Immature natural killer cell (primary cell): ENCODE measurements around the gene PDXP. TPM values are rescaled to one million over a fixed set of nuclear protein-coding genes. Genes with fewer than 3 reads are reported as not detected.
"Not testable (repeated sequence)": the region's sequence is repeated elsewhere in the genome, so short reads cannot be mapped to it uniquely, and the experiment has no call there.

ENCODE experiments used
- DNase-seq, 3 donors: peaks; one replicate each; pipeline ENCODE4 v3.0.0; 2022; ENCODE audit warnings: mixed read lengths in 1 of 3
- H3K27ac Mint-ChIP-seq, 6 donors: one replicate each; pipeline ENCODE4 v1.8.0; 2020; ENCODE audit warnings: mixed read lengths in 6 of 6, mild to moderate bottlenecking in 5 of 6, inconsistent platforms in 4 of 6, moderate library complexity in 3 of 6
- H3K27me3 Mint-ChIP-seq, 3 donors: one replicate each; pipeline ENCODE4 v1.8.0; 2020 to 2021; ENCODE audit warnings: low read depth in 3 of 3, mild to moderate bottlenecking in 3 of 3, mixed read lengths in 3 of 3, moderate library complexity in 3 of 3, inconsistent platforms in 1 of 3
- H3K36me3 Mint-ChIP-seq, 3 donors: one replicate each; pipeline ENCODE4 v1.8.0; 2020; ENCODE audit warnings: mixed read lengths in 3 of 3, inconsistent platforms in 2 of 3, mild to moderate bottlenecking in 2 of 3
- H3K4me1 Mint-ChIP-seq, 2 donors: one replicate each; pipeline ENCODE4 v1.8.0; 2020; ENCODE audit warnings: inconsistent platforms in 2 of 2, mild to moderate bottlenecking in 2 of 2, mixed read lengths in 2 of 2, moderate library complexity in 1 of 2
- H3K4me3 Mint-ChIP-seq, 5 donors: one replicate each; pipeline ENCODE4 v1.8.0; 2020; ENCODE audit warnings: mild to moderate bottlenecking in 5 of 5, mixed read lengths in 5 of 5, inconsistent platforms in 3 of 5, moderate library complexity in 3 of 5
- H3K9me3 Mint-ChIP-seq, 6 donors: one replicate each; pipeline ENCODE4 v1.8.0; 2020; ENCODE audit warnings: mild to moderate bottlenecking in 6 of 6, mixed read lengths in 6 of 6, inconsistent platforms in 4 of 6, moderate library complexity in 3 of 6
- polyA plus RNA-seq, 3 donors: library from polyadenylated mRNA; unstranded; fragments of 300-500 nt; fragmentation: Illumina TruSeq; gene quantifications; one replicate each; pipeline ENCODE4 v1.2.3, GENCODE V29; 2021

PDXP gene
- polyA plus RNA-seq, 3 donors from 2014 or later = 2.2 to 13.2 (median 7.7) TPM

DNA sequence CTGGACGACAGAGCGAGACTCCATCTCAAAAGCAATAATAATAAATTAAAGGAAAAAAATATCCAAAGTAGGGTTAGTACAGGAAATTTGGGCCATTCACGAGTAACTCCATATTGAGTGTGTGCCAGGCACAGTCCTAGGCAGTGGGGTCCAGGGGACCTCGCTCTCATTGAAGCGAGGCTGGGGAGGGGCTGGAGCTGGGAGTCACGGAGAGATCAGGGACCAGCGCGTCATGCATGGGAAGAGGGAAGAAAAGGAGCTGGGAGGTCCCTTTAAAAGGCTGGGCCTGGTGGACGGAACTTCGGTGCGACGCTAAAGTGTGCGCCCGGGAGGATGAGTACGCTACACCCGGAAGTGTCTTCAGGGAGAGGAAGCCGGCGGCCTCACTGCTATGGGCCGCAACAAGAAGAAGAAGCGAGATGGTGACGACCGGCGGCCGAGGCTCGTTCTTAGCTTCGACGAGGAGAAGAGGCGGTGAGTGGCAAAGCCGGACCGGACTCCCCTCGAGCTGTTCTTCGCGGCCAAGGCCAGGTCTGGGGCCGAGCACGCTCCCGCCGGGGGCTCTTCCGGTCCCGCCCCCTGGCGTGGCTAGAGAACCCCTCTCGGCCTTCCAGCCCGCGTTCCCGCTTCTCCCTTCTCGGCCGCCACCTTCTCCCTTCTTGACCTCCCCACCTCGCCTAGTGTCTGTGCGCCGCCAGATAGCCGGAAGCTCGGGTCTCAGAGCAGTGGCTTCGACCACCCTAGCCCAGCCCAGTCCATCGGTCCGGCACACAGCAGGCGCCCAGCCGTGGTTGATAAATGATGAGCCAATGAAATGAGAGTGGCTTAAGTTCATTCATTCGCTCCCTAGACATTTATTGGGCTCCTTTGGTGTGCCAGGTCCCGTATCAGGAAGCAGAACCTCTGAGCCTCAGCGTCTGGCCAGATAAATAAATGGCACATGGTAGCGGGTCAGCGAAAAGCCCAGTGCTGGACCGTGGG lies 27.8 kb downstream of the PDXP start, which contains the start of gene NOL12:
Gene NOL12 (plus strand): TSS at position 342 of the 981 bp plus-strand sequence. CDS start 50 bp downstream, at position 392.
- Mint-ChIP-seq H3K36me3 (peaks cover 0 to 18% (median 7%) of the 10 kb centered on the region in 3 donors), H3K4me3 (peak within 1 kb of the TSS; percentile 94 to 98 (median 97)), H3K27ac (peak within 1 kb of the TSS; percentile 92 to 98 (median 97)), H3K4me1 (peaks cover 32 to 36% of the 10 kb centered on the region in 2 donors), H3K27me3 (peaks cover 2 to 6% (median 3%) of the 10 kb centered on the region in 3 donors), H3K9me3 (no peaks in the 10 kb centered on the region)
- DNase-seq = peak; percentile 77 to 82 (median 81)

DNA sequence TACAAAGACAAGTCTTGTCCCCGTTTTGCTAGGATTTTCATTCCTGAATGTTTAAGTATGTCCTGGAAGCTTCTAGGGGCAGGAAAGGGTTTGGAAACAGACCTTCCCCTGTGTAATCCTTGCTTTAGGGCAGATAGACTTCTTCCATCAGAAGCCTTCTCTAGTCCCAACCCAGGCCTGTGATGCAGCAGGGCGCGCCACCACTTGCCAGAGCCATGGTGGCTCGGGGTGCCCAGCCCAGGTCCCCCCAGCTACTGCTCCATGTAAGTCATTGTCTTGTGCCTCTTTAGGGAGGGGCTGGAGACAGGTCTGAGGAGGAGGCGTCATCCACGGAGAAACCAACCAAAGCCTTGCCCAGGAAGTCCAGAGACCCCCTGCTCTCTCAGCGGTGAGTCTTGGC lies 31.9 kb downstream of the PDXP start:
- H3K4me1 Mint-ChIP-seq = peaks cover 26 to 30% of the 10 kb centered on the region in 2 donors
- peaks cover 2 to 7% (median 3%) of the 10 kb centered on the region in 3 donors for H3K27me3 Mint-ChIP-seq
- H3K27ac Mint-ChIP-seq = no peak overlapping the region
- peaks cover 3 to 31% (median 14%) of the 10 kb centered on the region in 3 donors for H3K36me3 Mint-ChIP-seq
- no peak for DNase-seq
- H3K4me3 Mint-ChIP-seq = no peak overlapping the region
- no peaks in the 10 kb centered on the region for H3K9me3 Mint-ChIP-seq

DNA sequence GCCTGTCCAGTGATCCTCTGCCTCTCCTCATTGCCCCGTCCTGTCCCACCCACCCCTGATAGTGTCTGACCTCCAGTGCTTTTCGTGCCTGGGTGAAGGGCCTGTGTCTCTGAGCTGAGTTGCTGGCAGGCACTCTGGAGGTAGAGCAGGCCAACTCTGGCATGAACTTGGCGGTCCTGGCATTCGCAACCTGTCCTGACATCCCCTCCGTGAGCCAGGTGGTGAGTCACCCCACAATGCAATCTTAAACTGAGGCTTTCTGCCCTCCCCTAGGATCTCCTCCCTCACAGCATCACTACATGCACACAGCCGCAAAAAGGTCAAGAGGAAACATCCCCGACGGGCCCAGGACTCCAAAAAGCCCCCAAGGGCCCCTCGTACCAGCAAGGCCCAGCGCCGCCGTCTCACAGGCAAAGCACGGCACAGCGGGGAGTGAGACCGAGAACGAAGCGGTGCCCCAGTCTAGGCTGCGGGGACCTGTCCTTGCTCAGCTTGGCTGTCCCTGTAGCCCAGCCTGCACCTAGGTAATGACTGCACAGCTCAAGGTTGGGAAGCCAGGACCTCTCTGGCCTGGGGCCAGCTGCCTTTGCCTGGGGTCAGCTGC lies 32.5 kb downstream of the PDXP start:
- H3K9me3 Mint-ChIP-seq = no peaks in the 10 kb centered on the region
- H3K4me1 Mint-ChIP-seq = peaks cover 28 to 32% of the 10 kb centered on the region in 2 donors
- H3K27me3 Mint-ChIP-seq = peaks cover 2 to 6% (median 2%) of the 10 kb centered on the region in 3 donors
- peaks cover 7 to 34% (median 14%) of the 10 kb centered on the region in 3 donors for H3K36me3 Mint-ChIP-seq
- DNase-seq = no peak
- H3K27ac Mint-ChIP-seq = no peak overlapping the region
- no peak overlapping the region for H3K4me3 Mint-ChIP-seq

GRCh38 chr22:37692627-37693285 lies 34.2 kb downstream of the PDXP start:
- H3K36me3 Mint-ChIP-seq = peaks cover 7 to 32% (median 14%) of the 10 kb centered on the region in 3 donors
- DNase-seq = no peak
- no peak overlapping the region for H3K4me3 Mint-ChIP-seq
- H3K27me3 Mint-ChIP-seq = peaks cover 0 to 5% (median 0%) of the 10 kb centered on the region in 3 donors
- peaks cover 20 to 26% of the 10 kb centered on the region in 2 donors for H3K4me1 Mint-ChIP-seq
- no peaks in the 10 kb centered on the region for H3K9me3 Mint-ChIP-seq
- H3K27ac Mint-ChIP-seq = no peak overlapping the region

- peaks cover 11 to 18% of the 10 kb centered on the region in 2 donors for H3K4me1 Mint-ChIP-seq
- not testable (repeated sequence) for DNase-seq, H3K27ac Mint-ChIP-seq, H3K9me3 Mint-ChIP-seq, H3K4me3 Mint-ChIP-seq, H3K27me3 Mint-ChIP-seq
- peaks cover 7 to 24% (median 8%) of the 10 kb centered on the region in 3 donors for H3K36me3 Mint-ChIP-seq
These were observed 35.6 kb downstream of the PDXP start for GRCh38 chr22:37694131-37694530.

DNA sequence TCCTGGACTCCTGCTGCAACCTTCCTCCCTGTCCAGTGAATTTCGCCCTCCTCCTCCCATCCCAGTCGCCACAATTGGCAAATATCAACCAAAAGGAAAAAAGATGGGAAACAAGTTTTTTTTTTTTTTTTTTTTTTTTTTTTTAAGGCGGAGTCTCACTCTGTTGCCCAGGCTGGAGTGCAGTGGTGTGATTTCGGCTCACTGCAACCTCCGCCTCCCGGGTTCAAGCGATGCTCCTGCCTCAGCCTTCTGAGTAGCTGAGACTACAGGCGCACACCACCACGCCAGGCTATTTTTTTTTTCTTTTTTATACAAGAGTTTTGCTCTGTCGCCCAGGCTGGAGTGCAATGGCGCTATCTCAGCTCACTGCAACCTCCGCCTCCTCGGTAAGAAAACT lies 37.7 kb downstream of the PDXP start:
- H3K27ac Mint-ChIP-seq, DNase-seq, H3K27me3 Mint-ChIP-seq, H3K9me3 Mint-ChIP-seq: not testable (repeated sequence)
- Mint-ChIP-seq H3K4me3 (peak overlapping the region; percentile 30 to 78 (median 53)), H3K36me3 (peaks cover 7 to 16% (median 8%) of the 10 kb centered on the region in 3 donors), H3K4me1 (peaks cover 15 to 24% of the 10 kb centered on the region in 2 donors)

DNA sequence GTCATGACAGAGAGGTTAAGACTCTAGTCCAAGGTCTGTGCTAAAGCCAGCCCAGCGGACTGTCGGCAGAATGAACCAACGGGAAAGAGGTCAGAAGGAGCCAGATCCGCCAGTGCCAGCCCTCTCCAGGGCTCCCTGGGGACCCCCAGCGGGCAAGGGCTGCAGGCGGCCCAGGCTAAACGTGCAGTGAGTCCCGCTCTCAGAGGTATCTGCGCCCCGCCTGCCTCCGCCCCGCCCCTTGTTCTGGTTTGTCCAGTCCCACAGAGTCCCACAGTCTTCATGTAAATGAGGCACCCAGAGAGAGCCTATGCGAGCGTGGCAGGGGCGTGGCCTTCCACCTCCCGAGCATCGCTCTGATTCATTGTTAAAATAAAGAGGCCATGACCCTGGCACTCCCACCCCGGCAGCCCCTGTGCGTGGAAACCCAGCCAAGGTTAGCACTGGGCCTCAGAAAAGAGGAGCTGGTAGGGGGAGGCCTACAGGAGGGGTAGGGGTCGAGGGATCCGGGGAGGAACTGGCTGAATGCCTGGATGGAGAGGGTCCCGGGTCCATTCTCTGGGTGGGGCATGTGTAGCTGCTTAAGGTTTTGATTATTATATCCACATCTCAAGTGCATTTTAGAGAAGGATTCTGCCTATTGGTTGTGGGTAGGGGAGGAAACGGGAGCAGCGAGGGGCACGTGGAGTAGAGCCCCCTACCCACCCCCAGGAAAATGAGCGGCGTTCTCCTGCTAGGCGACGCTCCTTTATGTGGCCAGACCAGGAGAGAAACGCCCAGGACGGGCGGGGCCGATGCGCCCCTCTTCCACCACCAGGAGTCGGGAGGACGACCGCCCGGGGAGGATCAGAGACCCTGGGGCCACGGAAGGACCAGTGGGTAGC lies 38.4 kb downstream of the PDXP start, which contains the start of gene TRIOBP:
Gene TRIOBP (plus strand): TSS at position 392 of the 881 bp plus-strand sequence. CDS start 4,318 bp downstream, outside the sequence.
- peak within 1 kb of the TSS; percentile 30 to 78 (median 53) for H3K4me3 Mint-ChIP-seq
- DNase-seq = peak; percentile 81 to 86 (median 85)
- H3K9me3 Mint-ChIP-seq = no peaks in the 10 kb centered on the region
- H3K27ac Mint-ChIP-seq = peak within 1 kb of the TSS in 1 of 6 donors; percentile 61
- H3K27me3 Mint-ChIP-seq = peaks cover 0 to 1% (median 0%) of the 10 kb centered on the region in 3 donors
- H3K4me1 Mint-ChIP-seq = peaks cover 22 to 30% of the 10 kb centered on the region in 2 donors
- peaks cover 7 to 16% (median 8%) of the 10 kb centered on the region in 3 donors for H3K36me3 Mint-ChIP-seq

DNA sequence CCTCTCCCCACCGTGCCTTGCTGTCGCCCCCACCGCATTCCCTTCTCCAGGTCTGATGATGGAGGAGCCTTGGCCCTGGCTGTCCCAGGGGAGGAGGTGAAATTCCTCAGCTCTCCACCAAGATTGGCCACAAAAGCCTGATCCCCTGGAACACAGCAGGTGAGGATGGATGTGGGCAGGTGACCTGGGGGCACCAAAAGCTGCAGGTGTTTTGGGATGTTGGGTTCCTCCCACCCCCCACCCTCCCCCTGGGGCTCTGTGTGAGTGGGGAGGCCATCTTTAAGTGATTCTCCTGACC lies 39.0 kb downstream of the PDXP start:
- Mint-ChIP-seq H3K27ac (no peak overlapping the region), H3K4me3 (no peak overlapping the region), H3K36me3 (peaks cover 4 to 14% (median 8%) of the 10 kb centered on the region in 3 donors), H3K27me3 (peaks cover 0 to 1% (median 0%) of the 10 kb centered on the region in 3 donors), H3K4me1 (peaks cover 22 to 30% of the 10 kb centered on the region in 2 donors), H3K9me3 (no peaks in the 10 kb centered on the region)
- DNase-seq = no peak

DNA sequence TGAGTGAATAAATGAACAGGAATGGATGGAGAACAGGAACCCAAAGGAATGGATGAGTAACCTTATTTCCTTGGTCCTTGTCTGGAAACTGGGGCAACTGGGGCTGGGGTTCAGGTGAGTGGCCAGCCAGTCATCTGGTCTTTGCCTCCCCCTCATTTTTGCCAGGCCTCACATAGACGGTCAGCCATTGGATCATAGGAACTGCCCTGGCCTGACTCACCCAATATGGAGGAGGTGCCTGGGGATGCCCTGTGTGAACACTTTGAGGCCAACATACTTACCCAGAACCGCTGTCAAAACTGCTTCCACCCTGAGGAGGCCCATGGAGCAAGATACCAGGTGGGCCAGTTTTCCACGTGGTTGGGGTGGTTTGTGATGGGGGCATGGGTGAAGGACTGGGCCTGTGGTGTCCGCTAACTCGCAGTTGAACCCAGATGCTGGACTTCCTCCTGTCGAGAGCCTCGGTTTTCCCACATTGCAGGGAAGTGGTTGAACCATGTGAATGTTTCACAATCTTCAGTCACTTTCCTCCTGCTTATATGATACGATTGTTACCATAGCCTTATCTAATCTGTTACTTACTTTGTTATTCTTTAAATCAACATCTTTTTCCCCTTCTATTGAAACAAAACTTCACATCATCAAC lies 42.7 kb downstream of the PDXP start:
- H3K36me3 Mint-ChIP-seq = peaks cover 0 to 7% (median 0%) of the 10 kb centered on the region in 3 donors
- peak in 1 of 3 donors; percentile 14 for DNase-seq
- H3K4me1 Mint-ChIP-seq = peaks cover 18 to 21% of the 10 kb centered on the region in 2 donors
- peaks cover 0 to 1% (median 0%) of the 10 kb centered on the region in 3 donors for H3K27me3 Mint-ChIP-seq
- H3K27ac Mint-ChIP-seq = peak overlapping the region; percentile 76 to 91 (median 81)
- H3K9me3 Mint-ChIP-seq = no peaks in the 10 kb centered on the region
- peak overlapping the region in 3 of 5 donors; percentile 21 to 70 (median 55) for H3K4me3 Mint-ChIP-seq

GRCh38 chr22:37703906-37704305 lies 45.4 kb downstream of the PDXP start:
- no peak for DNase-seq
- H3K27ac Mint-ChIP-seq = peak overlapping the region in 1 of 6 donors; percentile 35
- H3K36me3 Mint-ChIP-seq = peaks cover 0 to 7% (median 0%) of the 10 kb centered on the region in 3 donors
- peaks cover 12 to 13% of the 10 kb centered on the region in 2 donors for H3K4me1 Mint-ChIP-seq
- H3K4me3 Mint-ChIP-seq = no peak overlapping the region
- H3K9me3 Mint-ChIP-seq = no peaks in the 10 kb centered on the region
- H3K27me3 Mint-ChIP-seq = no peaks in the 10 kb centered on the region

GRCh38 chr22:37704645-37705044 lies 46.1 kb downstream of the PDXP start:
- Mint-ChIP-seq H3K27me3 (no peaks in the 10 kb centered on the region), H3K36me3 (peaks cover 0 to 7% (median 0%) of the 10 kb centered on the region in 3 donors), H3K27ac (no peak overlapping the region), H3K4me1 (peaks cover 12 to 13% of the 10 kb centered on the region in 2 donors), H3K4me3 (no peak overlapping the region), H3K9me3 (no peaks in the 10 kb centered on the region)
- DNase-seq = no peak

DNA sequence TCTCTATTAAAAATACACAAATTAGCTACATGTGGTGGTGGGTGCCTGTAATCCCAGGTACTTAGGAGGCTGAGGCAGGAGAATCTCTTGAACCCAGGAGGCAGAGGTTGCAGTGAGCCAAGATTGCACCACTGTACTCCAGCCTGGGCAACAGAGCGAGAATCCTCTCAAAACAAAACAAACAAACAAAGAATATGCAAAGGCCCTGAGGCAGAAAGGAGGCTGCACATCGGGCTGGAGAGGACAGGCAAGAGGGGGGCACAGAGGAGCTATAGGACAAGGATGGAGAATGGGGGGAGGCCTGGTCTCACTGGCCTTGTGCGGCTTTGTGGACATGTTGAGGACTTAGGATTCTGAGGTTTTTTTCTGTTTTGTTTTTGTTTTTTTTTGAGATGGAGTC lies 46.7 kb downstream of the PDXP start:
- H3K9me3 Mint-ChIP-seq = no peaks in the 10 kb centered on the region
- H3K4me1 Mint-ChIP-seq = peaks cover 12 to 13% of the 10 kb centered on the region in 2 donors
- no peak for DNase-seq
- peaks cover 0 to 2% (median 0%) of the 10 kb centered on the region in 3 donors for H3K27me3 Mint-ChIP-seq
- peaks cover 0 to 7% (median 0%) of the 10 kb centered on the region in 3 donors for H3K36me3 Mint-ChIP-seq
- H3K4me3 Mint-ChIP-seq = no peak overlapping the region
- no peak overlapping the region for H3K27ac Mint-ChIP-seq
